Fibroblast of skin of left quadriceps (primary cell): ENCODE results near the gene ZEB1.
"Not testable (repeated sequence)": the region's sequence is repeated elsewhere in the genome, so short reads cannot be mapped to it uniquely, and the experiment has no call there.

Experiments
- DNase-seq, 2 experiments: peaks; one replicate each; pipeline ENCODE4 v3.0.0-alpha.2; 2013; ENCODE audit warnings: low read depth in 2 of 2

ZEB1 gene

GRCh38 chr10:31318382-31318853 is 598 bp upstream of the ZEB1 start:
- peak in 1 of 2 experiments; percentile 33 for DNase-seq

GRCh38 chr10:31319602-31320549 is 860 bp downstream of the ZEB1 start:
- no peak for DNase-seq

GRCh38 chr10:31320550-31321211 is 1.7 kb downstream of the ZEB1 start:
- peak in 1 of 2 experiments; percentile 22 for DNase-seq

- DNase-seq = no peak
Observed at GRCh38 chr10:31321396-31321941, 2.5 kb downstream of the ZEB1 start.

GRCh38 chr10:31322647-31323046 is 3.6 kb downstream of the ZEB1 start:
- no peak for DNase-seq

GRCh38 chr10:31340343-31340742 is 21.3 kb downstream of the ZEB1 start:
- DNase-seq = no peak

- DNase-seq = no peak
Observed at GRCh38 chr10:31341552-31341951, 22.5 kb downstream of the ZEB1 start.

- no peak for DNase-seq
Observed at GRCh38 chr10:31343009-31343408, 24.0 kb downstream of the ZEB1 start.

- DNase-seq = no peak
Observed at GRCh38 chr10:31343551-31343950, 24.5 kb downstream of the ZEB1 start.

- DNase-seq = no peak
Observed at GRCh38 chr10:31345886-31346285, 26.9 kb downstream of the ZEB1 start.

- no peak for DNase-seq
Observed at GRCh38 chr10:31346953-31347352, 27.9 kb downstream of the ZEB1 start.

GRCh38 chr10:31347705-31348104 is 28.7 kb downstream of the ZEB1 start:
- DNase-seq = no peak

- no peak for DNase-seq
Observed at GRCh38 chr10:31350891-31351290, 31.9 kb downstream of the ZEB1 start.

GRCh38 chr10:31352436-31353226 is 33.6 kb downstream of the ZEB1 start:
- no peak for DNase-seq

- DNase-seq = peak; percentile 15 to 24
Observed at GRCh38 chr10:31353574-31353973, 34.6 kb downstream of the ZEB1 start.

GRCh38 chr10:31358688-31359330 is 39.8 kb downstream of the ZEB1 start:
- peak; percentile 14 to 21 for DNase-seq

GRCh38 chr10:31359979-31360378 is 41.0 kb downstream of the ZEB1 start:
- no peak for DNase-seq

GRCh38 chr10:31361475-31361874 is 42.5 kb downstream of the ZEB1 start:
- not testable (repeated sequence) for DNase-seq

GRCh38 chr10:31362023-31362641 is 43.1 kb downstream of the ZEB1 start:
- no peak for DNase-seq

- not testable (repeated sequence) for DNase-seq
Observed at GRCh38 chr10:31363696-31364095, 44.7 kb downstream of the ZEB1 start.

GRCh38 chr10:31364238-31364637 is 45.2 kb downstream of the ZEB1 start:
- DNase-seq = not testable (repeated sequence)
